NCI-H748 (cell line): ENCODE measurements around the gene SDK2.
A peak's percentile ranks its signal among the peaks of the same experiment; 100 is the strongest.

Source experiments
- DNase-seq: peaks from one replicate; lab custom pipeline; 2025; ENCODE audit not compliant: unreplicated experiment; lab: John Stamatoyannopoulos, UW

Gene SDK2

GRCh38 chr17:73536700-73537605, 107.3 kb downstream of the SDK2 start:
- DNase-seq, result no peak

DNA sequence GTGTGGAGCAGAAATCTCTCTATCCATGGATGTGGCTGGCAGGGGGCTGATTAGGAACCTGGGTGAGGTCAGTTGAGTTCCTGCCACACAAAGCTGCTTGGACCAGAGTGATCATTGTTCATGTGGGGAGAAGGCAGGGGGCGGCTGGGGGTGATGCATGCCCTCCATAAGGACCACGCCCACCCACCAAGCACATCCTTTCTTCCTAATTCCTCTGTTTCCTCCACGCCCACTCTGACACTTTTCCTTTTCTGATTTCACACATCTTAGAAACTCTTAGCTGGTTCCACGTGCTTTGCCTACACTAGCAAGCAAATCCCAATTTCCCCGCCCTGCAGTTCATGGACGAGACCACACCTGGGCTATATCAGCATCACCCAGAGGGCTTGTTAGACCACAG, 108.5 kb downstream of the SDK2 start:
- DNase-seq, result no peak

- DNase-seq, result no peak
Observed at GRCh38 chr17:73534209-73534909, 109.9 kb downstream of the SDK2 start.

- DNase-seq, result peak; percentile 5
Observed at GRCh38 chr17:73533781-73534180, 110.5 kb downstream of the SDK2 start.

GRCh38 chr17:73533127-73533526, 111.1 kb downstream of the SDK2 start:
- DNase-seq, result no peak

DNA sequence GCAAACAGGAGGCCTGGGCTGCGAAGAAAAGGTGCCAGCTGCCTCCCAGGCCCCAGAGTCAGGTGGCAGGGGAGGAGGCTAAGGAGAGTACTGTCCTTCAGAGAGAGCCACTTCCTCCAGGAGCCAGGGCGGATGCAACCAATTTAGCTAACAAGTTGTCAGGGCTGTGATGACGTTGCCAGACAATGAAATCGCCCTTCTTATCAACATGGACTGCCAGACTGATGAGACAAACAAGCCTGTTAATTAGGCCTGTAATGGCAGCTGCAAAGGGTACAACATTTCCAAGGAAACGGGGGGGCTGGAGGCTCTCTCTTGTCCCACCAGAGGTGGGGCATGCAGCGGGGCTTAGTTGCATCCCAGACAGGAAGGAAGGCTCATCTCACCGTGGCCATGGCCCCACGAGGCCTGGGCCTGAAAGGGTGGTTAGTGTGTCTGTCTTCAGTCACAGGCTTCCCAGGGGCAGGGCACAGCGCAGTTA, 111.8 kb downstream of the SDK2 start:
- DNase-seq, result peak; percentile 96

DNA sequence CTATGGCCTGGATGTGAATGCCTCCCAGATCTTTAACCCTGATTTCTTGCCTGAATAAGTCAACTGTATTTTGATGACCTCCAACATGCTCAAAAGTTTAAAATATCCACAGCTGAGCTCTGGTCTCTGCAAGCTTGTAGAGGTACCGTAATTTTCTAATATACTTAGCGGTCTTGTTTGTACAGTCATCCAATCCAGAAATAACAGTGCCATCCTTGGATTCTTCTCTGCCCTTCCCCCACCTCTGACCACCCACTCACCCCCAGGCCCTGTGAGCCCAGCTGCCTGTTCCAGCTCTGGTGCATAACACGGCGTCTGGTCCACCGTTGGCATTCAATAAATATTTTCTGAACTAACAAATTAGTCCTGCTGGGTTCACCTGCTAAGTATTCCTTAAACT, 113.1 kb downstream of the SDK2 start:
- no peak for DNase-seq

DNA sequence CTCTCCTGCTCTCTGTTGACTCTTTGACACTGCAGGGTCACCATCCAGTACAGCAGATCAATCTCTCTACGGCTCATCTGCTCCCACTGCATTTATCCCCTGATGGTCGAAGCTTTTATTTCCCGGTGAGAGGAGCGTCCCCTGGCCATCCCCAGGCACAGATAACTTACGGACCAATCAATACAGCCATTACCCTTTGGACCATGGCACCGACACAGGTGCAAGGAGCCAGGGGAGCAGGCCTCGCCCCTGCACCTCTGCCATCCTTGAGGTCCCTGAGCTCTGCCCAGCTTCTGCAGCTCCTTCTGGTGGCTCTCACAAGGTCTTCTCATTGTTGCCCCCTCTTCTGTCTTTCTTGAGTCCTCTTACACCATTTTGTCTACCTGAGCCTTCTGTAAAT, 115.6 kb downstream of the SDK2 start:
- no peak for DNase-seq

DNA sequence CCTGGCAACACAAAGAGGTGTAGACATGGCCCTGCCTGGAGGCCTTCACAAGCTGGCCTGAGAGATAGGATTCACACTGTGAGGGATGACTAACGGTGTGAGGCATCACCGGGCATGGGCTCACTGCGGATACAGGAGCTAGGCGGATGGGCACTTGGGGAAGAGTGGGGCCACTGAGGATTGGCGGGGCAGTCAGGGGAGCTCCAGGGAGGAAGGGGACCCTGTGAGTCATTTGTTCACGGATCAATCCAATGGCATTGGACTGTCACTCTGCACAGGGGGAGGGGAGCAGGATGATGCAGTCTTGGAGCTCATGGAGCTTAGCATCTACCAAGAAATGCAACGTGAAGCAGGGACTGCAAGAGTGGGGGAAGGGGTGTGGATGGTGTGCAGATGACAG, 117.3 kb downstream of the SDK2 start:
- DNase-seq, result no peak

- DNase-seq, result no peak
Observed at GRCh38 chr17:73524941-73525679, 119.1 kb downstream of the SDK2 start.

- DNase-seq, result no peak
Observed at GRCh38 chr17:73522696-73523095, 121.5 kb downstream of the SDK2 start.

DNA sequence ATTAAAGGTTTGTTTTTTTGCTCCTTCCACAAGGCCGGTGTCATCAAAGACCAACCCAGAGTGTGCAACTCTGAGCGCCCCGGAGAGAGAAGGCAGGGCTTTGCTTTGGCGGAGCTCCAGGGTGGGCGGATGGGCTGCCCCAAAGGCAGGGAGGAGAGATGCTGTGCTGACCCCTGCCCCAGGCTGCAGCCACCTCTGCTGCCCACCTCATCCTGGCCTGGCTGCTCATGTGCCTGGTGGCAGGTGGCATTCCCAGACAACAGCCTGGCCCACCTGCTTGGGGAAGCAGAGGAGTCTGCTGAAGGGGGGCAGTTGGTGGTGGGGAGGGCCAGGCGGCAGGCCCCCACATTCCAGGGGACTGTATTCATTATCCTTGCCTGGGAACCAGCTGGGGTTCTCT, 122.1 kb downstream of the SDK2 start:
- no peak for DNase-seq

DNA sequence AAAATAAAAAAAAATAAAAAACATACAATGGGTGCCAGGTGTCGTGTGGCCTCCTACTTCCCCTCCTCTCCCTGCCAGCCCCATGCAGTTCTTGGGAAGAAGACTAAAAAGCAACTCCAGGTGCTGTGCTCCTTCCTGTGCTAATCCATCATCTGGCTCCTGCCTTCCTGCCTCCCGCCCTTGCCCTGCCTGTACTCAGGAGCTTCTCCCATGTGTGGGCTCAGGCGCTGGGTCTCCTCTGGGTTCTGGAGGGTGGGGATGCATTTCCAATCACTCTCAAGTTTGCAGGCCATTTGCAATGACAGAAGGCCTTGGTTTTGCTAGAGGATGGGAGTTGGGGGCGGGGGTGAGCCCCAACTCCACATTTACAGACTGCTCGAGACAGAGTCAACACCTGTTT, 122.9 kb downstream of the SDK2 start:
- DNase-seq, result no peak

DNA sequence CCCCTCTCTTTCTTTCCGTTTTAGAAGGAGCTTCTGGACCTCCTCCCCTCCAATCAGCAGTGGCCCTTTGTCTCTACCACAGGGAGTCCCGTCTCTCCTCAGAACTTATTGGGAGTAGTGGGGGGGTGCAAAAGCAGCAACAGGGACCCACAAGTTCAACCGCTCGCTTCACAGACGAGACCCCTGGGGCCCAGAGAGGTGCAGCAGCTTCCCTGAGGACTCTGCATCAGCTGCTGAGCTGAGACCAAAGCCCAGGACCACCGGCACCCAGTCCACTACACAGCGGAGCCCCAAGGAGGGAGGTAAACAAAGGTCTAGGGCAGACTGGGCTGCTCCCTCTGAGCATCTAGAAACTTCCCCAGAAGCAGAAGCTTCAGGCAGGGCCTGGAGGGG, 123.9 kb downstream of the SDK2 start:
- DNase-seq, result no peak

- DNase-seq, result no peak
Observed at GRCh38 chr17:73519714-73520368, 124.4 kb downstream of the SDK2 start.

DNA sequence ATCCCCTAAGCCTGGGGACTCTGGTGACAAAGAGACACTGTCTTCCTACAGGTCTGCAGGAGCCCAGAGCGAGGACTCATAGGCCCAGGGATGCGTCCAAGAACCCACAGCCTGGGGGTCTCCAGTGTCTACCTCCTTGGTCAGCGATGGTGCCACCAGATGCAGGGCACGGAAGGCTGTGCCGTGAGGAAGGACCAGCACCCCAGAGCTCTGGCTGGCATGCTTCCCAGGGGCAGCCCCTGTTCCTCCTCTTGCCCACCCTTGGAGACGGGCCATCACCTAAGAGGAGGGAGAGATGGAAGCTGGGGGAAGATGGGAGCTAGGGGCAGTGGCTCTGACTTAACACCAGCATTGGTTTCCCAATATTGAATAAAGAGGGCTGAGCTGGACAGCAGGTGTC, 125.2 kb downstream of the SDK2 start:
- no peak for DNase-seq

- no peak for DNase-seq
Observed at GRCh38 chr17:73516431-73516830, 127.8 kb downstream of the SDK2 start.

DNA sequence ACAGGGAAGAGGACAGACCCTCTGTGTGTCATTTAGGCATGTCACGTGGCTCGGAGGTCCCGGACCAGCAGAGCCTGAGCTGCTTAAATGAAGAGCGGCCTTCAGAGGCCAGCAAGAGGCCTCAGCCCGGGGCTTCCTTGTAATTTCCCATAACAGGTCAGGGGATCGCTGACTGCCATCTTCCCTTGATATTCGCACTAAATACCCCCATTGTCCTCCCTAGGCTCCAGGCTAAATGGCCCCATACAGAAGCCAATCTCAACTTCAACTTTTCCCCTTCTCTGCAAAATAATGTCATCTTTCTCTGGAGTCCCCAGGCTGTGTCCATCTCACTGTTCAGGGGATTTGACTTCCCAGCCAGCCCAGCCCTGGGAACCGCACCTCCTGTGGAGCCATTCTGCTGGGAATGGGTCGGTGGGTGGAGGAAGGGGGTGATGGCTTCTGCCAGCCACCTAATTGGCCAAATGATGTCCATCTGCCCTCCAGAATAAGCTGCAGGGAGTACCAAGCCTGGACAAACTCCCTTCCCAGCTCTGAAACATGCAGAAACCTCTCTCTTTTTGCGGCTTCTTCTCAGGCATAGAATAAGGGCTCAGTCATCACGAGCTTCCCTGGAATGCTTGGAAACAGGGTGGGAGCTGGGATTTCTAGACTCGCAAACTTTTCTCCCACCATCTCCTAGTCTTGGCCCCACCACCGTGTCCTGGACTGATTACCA, 129.9 kb downstream of the SDK2 start:
- DNase-seq, result no peak

GRCh38 chr17:73513426-73513825, 130.8 kb downstream of the SDK2 start:
- DNase-seq, result no peak

DNA sequence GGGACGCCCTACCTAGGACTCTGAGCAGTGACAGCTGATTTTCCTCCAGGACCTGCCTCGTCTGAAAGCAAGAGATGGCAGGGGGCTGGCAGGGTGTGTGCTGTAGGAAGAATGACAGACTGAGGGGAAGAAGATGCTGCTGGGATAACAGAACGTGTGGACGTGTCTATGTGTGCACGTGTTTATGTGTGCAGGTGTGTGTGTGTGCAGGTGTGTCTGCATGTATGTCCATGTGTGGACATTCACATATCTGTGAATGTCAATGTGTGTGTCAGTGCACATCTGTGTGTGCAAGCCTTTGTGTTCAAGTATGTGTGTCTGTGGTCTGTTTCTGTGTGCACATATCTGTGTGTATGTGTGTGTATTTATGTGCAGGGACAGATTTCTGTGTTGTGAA, 132.5 kb downstream of the SDK2 start:
- DNase-seq, result no peak
